Epithelial cell of esophagus (primary cell): ENCODE data around the gene FANCI.

Experiments used
- DNase-seq: peaks from one replicate; pipeline ENCODE4 v3.0.0; 2010; ENCODE audit warnings: low read depth
- H3K4me3 ChIP-seq: 2 replicates; pipeline ENCODE4 v1.5.1; 2011; ENCODE audit warnings: mild to moderate bottlenecking, low read length, control low read depth
- TF ChIP-seq, protein P1 (sequence below): IDR thresholded peaks from 2 replicates; pipeline ENCODE4 v1.5.1; 2011; ENCODE audit warnings: low read depth, mild to moderate bottlenecking, low read length, control low read depth, inconsistent platforms; ENCODE audit not compliant: insufficient read depth; ENCODE audit errors: missing control alignments

FANCI gene

DNA sequence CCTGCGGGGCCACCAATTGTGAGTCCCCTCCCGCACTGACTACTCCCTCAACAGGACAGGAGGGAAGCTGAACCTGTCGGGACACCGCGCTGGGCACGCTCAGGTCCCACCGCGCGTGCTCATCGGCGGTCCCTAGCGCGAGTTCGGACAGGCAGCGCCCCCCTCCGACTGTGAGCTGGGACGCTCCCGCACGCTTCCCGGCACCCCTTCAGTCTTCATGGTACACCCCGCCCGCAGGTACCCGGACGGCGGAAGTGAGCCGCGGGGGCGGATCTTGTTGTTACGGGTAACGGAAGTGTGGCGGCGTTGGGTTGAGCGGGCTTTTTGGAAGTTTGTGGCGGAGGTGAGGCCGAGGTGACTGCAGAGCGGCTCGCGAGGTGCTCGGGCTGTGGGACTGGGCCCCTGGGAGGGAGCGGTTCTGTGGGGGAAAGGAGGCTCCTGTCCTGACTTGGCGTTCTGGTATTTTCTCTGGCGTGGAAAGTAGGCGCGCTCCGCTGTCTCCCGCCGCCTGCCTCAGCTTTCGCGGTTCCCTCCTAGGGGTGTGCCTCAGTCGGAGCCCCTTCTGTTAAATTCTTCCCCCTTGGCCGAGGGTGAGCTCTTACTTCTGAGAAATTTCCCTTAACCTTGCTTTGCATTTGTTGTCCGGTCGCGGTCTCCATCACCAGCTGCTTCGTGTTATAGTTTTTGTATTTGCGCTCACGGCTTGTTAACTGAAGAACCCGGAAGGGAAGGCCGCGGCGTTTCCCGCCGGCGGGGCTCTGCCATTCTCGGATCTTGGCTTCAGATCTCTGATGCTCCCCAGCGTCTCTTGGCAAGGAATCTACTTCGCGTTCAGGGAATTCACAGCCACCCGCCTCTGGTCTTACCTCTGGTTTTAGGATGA is at the start of gene FANCI:
FANCI (plus strand) TSS at position 289 of the 883 bp plus-strand sequence. CDS start 3,669 bp downstream, outside the sequence.
- TF ChIP-seq, protein P1, sequence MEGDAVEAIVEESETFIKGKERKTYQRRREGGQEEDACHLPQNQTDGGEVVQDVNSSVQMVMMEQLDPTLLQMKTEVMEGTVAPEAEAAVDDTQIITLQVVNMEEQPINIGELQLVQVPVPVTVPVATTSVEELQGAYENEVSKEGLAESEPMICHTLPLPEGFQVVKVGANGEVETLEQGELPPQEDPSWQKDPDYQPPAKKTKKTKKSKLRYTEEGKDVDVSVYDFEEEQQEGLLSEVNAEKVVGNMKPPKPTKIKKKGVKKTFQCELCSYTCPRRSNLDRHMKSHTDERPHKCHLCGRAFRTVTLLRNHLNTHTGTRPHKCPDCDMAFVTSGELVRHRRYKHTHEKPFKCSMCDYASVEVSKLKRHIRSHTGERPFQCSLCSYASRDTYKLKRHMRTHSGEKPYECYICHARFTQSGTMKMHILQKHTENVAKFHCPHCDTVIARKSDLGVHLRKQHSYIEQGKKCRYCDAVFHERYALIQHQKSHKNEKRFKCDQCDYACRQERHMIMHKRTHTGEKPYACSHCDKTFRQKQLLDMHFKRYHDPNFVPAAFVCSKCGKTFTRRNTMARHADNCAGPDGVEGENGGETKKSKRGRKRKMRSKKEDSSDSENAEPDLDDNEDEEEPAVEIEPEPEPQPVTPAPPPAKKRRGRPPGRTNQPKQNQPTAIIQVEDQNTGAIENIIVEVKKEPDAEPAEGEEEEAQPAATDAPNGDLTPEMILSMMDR = peak; percentile 32
- H3K4me3 ChIP-seq = peak within 1 kb of the TSS; percentile 94
- DNase-seq = peak; percentile 97

DNA sequence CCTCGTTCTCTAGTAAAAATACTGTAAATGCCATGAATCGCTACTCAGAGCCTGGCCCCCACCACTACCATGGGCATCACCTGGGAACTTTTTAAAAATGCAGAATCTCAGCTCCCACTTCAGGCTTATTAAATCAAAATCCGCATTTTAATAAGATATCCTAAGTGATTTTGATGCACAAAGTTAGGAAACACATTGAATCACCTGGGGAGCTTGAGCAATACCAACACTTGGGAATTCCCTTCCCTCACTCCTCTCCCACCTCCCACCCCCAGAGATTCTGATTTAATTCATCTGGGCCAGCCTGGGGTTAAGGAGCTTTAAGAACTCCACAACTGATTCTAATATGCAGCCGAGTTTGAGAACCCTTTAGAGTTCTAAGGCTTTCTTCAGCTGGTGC is 49.2 kb upstream of the FANCI start:
- peak; percentile 26 for DNase-seq
- no peak overlapping the region for H3K4me3 ChIP-seq
- TF ChIP-seq, protein P1 = no peak

DNA sequence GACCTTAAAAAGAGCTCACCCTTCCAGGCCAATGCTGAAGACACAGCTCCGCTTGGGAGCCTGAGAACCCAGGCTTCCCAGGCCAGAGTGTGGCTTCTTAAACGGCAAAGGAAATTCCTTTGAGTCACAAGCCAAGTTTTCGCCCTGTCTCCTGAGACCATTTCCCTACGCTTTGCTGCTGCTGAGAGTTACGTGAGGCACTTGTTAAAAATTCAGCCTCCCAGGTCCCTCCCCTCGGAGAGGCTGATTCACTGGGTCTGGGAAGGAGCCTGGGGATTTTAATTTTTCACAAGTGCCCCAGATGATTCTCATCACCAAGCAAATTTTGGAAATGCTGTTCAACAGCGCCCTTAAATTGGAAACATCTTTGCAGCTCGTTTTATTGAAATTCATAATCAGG is 47.9 kb upstream of the FANCI start:
- no peak overlapping the region for H3K4me3 ChIP-seq
- TF ChIP-seq, protein P1 = no peak
- no peak for DNase-seq

DNA sequence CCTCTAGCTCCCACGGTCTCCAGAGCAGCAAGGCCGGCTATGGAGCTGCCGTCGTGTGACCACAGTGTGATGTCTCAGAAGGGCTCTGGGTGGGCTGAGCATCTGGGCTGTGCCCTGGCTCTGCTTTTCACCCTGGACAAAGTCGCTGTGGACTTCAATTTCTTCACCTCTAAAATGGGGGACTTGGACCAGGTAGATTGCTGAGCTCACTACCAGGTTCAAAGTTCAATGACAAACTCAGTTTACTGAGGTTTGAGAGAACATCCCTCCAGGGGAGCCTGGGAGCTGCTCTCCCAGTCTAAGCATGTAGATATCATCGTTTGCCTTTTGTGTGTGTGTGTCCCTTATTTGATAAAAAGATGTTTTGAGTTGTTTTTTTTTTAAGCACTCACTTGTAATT is 47.5 kb upstream of the FANCI start:
- H3K4me3 ChIP-seq = no peak overlapping the region
- TF ChIP-seq, protein P1 = no peak
- no peak for DNase-seq

DNA sequence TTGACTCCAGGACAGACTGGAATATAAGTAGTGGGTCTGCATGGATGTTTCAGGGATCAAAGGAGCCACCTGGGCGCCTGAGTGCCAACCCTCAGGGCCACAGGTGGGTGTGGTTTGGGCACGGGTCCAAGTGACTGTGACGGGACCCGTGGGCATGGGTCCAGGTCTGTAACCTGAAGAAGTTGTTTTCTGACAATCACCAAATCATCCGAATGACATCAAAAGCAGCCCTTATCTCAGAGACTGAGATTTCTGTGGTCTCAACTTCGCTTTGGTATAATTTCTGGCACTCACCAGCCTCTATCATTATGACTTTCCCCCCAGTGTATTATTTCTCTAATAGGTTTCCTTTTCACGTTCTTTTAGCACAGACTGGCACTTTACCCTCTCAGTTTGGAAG is 46.8 kb upstream of the FANCI start:
- TF ChIP-seq, protein P1 = no peak
- no peak overlapping the region for H3K4me3 ChIP-seq
- DNase-seq = peak; percentile 41

DNA sequence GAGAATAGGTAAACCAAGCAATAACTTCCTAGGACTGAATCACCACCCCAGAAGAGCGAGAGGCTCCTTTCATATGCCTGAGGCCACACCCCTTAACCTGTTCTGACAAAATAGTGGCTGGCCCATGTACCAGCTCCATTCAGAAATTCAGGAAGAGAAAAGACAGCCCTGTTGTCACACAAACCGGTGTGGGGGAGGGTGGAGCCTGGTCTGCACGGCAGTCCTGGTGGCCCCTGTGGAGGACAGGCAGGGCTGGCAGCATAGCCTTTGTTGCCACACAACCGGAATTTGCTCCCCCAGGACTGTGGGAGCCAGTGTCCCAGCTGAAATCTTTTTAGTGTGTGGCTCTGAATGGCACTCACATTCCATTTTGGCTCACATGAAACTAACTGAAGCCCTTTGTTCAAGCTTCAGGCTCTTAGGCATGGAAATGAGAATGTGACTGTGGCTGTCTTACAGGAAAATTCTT is 46.2 kb upstream of the FANCI start:
- TF ChIP-seq, protein P1 = no peak
- H3K4me3 ChIP-seq = no peak overlapping the region
- DNase-seq = peak; percentile 81
